ENCODE results near the gene BET1.

GRCh38 chr7:93945756-93946535 lies 58.2 kb downstream of the BET1 start:
- TF ChIP-seq CTCF (IDR thresholded peaks at IDR 0.05) (no peak), POLR2A (IDR thresholded peaks at IDR 0.05) (no peak), EP300 (IDR thresholded peaks at IDR 0.05) (no peak)

Data from suprapubic skin (tissue), 3 donors.